Measurements from ENCODE around the gene RNASE8.

The RNASE8 gene

DNA sequence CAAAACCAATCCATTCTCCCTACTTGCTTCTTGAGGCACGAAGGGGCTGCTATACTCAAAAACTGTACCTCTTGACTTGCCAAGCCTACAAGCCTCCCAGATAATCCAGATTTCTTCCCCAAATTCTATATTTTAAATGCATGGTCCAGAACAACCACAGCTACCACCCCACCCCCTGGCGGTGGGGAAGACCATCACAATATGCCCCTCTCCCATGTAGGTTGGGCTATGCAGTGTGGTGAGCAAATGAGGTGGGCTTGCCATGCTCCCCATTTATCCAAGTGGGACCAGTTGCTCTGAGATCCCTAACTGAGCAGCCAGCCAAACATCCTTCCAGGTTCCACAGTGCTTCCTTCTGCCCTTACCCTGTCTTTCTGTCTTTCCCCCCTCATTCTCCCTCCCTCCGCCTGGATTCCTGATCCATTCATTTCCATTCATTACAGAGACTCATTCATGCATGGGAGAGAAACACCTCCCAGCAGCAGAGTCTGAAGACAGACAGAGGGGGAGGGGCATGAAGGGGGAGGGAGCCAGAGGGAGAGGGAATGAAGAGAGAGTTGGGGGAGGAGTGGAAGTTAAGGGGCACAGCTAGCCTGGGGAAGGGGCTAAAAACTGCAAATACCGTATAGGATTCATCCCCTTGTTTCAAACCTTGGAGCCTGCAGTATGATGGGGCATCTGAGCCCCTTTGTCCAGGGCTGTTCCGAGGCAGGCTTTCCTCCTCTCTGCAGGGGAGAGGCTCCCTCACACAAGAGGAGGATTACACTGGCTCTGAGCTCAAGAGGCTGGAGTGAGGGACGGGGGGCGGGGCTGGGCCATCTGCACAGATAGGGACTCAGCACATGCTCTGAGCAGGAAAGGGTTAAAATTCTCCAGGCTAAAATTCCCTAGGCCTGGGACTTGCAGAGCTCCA, 36.4 kb downstream of the RNASE8 start:
- no peak for DNase-seq

DNA sequence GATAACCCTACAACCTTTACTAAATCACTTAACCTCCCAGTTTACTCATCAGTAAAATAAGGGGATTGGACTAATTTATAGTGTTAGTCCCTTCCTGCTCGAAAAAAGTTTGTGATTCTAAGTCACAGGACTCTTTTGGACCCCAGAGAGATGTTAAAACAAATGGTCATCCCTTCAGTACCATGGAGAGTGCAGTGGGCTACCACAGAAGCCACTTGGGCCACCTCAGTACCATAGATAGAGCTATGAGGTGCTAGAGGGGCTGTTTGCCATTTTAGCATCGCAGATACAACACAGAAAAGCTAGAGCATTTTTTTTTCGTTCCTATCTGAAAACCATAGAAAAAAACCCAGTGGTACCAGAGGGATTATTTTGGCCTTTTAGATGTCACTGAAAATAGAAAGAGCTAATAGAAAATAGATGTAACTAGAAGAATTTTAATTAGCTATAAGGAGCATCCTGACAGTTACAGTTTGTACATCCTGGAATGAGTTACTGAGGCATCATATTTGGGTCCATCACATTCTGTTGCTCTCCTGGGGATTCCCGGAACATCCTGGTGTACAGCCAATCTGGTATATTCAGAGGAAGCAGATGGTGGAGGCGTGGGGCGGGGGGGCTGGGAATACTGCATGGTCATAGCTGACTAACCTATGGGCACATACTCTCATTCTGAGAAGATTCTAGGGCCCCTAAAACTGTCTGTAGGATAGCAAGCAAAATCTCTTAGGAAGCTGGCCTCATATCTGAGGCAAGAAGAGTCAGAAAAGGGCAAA, 38.0 kb downstream of the RNASE8 start:
- no peak for DNase-seq

DNA sequence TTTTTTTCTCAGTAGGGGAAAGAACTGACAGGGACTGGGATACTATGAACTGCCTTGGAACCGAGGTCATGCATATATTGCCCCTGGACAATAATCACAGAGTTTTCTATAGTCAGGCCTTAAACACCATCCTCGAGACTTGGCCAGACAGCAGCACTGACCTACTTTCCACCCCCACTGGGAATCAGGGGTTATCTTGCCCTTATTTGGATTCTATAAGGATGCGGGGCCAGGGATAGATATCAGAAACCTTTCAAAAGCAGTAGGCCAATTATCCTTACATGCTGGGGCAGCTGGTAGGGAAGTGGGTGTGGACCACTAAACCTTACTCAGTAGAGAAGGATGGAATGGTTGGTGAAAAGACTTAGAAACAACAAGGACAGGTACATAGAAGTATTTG, 38.8 kb downstream of the RNASE8 start:
- DNase-seq = no peak

DNA sequence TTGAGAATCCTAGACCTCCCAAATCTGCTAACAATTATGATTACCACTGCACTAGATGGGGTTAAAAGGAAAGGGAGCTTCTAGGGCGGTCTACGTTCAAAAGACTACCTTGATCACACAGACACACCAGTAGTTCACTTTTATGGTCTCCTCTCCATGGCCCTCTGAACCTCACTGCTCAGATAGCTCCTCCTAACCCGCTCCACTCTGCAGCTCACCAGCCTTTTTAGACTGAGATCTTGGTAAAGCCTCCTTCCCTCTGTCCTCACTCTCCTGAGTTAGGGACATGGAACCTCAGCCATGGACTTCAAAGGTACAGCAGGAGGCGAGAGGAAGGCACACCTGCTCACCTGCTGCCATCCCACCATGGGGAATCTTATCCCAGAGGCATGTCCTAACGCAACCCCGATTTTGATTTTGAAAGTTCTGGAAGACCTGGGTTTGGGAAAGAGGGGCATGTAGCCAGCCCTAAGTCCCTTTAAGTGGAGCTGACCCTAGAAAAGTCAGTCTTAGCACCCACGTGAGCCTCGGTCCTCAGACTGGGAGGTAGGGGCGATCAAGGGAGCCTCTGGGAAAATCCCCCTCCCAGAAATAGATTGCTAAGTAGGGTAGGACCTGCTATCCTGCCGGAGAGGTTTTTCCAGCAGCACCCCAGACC, 39.5 kb downstream of the RNASE8 start:
- DNase-seq = no peak

DNA sequence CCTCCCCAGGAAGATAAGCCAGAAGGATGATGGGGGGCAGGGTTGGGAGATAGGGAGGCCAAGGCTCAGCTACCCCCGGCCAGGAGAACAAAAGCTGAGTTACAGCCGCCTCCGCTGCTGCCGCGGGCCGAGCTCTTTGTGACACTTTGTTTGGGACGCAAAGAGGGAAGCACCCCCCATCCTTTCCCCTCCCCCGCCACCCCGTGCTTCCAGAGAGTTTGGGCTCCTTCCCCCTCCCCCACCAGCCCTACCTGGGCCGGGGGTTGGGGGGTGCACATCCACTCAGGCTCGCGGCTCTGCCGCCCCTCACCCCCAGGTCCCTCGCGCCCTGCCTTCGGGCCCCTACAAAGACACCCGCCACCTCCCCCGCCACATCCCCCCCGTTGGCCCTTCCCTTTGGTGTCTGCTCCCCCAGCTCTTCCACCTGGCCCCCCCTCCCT, 40.0 kb downstream of the RNASE8 start:
- DNase-seq = no peak

DNA sequence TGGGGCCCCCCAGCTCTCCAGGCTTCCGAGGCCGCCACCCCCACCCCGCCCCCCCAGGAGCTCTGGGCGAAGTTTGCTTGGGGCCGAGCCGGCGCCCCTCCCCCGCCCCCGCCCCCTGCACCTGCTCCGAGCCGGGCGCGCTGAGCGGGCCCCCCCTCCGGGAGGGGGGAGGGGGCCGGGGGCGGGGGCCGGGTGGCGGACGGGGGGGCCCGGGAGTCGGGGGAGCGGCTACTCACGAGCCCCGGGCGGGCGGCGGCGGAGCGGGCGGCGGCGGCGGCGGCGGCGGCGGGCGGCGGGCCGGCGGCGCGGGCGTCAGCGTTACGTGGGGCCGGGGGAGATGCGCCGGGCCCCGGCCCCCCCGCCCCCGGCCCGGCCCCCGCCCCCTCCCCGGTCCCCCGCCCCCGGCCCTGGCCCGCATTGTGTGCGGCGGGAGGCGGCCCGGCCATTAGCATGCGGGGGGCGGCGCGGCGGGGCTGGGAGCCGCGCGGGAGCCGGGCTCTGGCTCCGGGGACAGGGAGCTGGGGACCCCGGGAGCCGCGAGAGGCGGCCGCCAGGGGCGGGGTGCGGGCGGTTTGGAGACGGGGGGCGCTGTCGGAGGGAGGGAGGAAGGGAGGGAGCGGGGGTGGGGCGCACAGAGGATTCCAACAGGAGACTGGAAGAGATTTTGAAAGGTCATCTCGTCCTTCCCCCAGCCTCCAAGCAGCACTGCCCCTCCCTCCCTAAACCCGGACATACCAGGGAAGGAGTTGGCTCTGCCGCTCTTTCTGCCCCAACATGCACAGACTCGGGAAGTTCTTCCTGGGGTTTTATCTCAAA, 40.7 kb downstream of the RNASE8 start, which contains the start of gene ZNF219:
Gene ZNF219, minus strand, starts transcription at position 580 of the 816 bp plus-strand sequence. CDS start 5,064 bp downstream, outside the sequence.
- peak; percentile 57 for DNase-seq

DNA sequence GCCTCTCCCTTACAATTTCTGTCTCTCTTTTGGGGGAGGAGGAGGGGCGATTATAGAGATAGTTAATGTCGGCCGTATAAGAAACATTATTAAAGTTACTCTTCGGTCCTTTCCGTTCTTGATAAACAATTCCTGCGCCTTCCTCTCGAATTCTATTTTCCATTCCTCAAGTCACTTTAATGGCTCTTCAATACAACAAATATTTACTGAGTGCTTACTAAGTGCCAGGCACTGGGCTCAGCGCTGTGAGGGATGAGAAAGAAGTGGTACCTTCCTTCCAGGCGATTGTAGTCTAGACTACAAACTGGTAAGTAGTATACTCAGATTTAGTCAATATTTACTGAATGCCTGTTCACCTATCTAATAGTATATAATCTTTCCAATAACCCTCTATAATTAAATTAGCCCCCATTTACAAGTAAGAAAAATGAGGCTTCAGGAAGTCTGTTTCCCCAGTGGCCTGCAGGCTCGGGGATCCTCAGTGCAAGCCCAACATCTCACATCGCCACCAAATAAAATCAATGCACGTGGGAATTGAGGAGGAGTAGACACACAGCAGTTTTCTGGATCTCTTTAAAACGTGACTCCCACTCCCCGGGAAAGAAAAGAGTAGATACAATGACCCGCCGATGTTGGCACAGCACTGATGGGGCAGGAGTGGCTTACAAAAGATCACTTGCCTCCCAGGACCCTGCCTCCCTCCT, 41.4 kb downstream of the RNASE8 start:
- no peak for DNase-seq

DNA sequence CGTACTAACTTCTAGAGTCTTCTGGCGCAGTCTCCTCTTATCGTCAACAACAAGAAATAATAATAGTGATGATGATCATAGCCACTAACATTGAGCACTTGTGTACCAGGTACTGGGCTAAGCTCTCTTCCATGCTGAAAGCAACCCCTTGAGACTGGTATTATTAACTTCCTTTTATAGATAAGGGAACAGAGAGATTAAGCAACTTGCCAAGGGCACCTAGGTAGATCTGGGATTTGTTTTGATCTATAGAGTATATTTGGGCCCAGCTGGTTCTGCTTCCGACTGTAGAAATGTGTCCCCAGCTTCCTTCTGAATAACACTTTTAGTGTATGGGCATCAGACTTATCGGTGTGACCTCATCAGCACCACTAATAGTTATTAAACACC, 42.0 kb downstream of the RNASE8 start:
- DNase-seq = no peak

DNA sequence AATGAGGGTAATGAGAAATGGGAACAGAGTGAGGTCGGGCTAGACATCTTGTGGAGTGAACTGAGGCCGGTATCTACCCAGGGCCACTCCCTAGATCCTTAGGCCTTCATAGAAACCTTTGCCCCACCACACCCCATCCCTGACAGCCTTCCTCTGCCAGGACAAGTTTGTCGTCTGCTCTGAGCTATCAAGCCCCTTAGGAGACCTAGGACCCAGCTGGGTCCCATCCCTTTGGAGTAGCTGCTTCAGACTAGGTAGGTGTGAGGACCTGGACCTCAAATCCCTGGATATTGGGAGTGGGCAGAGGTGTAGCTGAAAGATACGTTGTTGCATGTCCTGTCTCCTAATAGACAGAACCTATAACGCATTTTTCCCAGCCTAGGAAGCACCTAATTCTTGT, 43.3 kb downstream of the RNASE8 start, which contains the start of gene TMEM253:
Gene TMEM253, plus strand, starts transcription at position 136 of the 400 bp plus-strand sequence. CDS start 278 bp downstream, outside the sequence.
- no peak for DNase-seq

DNA sequence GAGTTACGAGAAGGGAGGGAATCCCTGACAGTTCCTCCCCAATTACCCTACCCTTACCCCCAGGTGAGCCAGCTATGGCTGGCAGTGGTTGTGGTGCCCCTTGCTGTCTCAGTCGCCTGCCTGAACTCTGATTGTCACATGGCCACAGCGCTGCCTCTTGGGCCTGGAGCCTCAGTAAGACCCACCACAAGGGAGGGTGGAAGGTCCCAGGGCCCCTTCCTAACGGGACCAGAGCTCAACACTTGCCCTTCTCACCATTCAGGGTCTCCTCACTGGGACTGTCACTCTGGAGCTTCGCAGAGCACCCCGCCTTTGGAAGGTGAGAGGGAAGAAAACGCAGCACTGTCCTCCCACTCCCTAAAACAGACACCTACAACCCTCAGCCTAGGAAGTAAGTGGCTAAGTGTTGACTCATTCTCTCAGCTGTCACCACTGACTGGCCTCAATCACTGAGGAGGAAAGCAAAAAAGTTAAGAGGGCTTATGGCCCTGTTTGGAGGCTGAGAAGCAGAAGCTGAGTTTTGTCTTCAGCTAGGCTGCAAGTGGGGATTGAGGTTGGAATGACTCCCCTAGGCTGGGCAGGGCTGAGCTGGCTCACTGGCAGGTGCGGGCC, 44.3 kb downstream of the RNASE8 start:
- DNase-seq = no peak

DNA sequence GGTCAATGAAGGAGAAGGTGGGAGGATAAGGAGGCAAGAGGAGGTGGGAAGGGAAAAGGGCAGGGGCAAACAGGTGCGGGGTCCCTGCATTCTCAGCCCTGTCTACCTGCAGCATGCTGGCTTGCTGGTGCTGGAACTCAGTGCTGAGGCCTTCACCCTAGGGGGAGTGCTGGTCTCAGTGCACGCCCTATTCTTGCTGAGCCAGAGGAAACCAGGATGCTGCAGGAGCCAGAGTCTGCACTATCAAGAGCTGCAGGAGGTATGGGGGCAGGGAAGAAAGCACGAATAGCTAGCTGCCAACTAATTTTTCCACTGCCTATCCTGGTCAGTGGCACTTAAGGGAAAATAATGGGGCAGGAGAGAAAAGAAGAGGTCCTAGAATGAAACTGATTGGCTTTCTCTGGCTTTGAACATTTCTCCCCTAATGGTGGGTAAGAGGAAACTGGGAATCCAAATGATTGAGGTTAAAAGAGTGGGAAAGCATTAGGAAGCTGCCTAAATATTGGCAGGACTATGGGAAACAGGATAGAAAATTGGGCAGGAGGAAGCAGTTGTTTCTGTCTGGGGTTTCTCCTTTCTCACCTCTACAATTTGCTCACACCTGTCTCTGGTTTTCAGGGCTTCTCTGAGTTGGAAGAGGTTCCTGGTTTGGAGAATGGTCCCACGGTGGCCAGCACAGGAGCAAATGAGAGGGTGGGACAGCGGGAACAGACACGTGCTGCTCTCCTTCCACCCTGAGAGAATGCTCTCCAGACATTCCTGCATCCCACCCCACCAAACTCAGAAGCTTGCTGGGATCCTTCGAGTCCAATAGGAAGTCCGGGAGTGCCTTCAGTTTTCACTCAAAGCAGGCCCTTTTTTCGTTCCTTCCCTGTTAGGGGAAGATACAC, 45.1 kb downstream of the RNASE8 start:
- DNase-seq = no peak

DNA sequence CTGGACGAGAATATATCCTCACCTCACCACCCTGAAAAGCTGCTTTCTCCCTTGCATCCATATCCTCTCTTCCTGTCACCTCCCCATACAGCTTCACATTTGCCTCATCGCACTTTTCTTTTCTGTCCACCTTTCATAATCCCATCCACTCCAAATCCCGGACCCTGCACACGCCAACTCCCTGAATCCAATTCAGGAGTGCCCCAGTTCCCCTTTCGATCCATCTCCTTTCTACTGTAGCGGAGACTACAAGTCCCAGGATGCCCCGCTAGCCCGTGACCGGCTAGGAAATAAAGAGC, 45.7 kb downstream of the RNASE8 start:
- DNase-seq = no peak

DNA sequence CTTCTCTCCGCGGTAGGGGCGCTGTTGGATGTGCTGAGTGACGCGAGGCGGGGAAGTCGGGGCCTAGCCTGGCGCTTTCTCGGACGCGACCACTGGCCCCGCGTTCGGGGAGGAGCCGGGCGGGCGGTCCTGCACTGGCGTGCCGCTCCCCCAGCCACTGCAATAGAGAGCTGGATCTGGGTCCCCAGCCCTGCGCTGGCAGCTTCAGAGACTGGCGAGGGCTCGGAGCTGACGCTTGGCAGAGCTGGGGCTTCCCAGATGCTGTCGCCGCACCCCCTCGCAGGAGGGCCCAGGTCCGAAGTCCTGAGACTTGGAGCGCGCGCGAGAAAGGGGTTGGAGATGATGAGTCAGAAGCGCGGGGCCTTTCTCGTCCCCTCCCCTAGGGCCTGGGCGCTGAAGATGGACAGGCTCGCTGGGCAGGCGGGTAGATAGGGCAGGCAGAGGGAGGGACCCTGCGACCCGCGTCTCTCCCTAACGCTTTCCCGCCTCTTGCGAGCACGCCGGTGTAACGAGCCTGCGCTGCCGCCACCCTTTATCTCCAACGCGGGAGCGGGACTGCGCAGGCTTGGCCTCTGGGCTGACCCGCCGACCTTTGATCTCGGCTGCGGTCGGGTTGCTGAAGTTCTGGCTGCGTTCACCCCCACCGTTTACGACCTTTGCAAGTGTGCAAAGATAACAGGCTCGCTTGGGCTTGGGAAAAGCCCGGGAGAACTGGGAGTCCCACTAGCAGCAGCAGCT, 46.3 kb downstream of the RNASE8 start:
- DNase-seq = peak; percentile 93

DNA sequence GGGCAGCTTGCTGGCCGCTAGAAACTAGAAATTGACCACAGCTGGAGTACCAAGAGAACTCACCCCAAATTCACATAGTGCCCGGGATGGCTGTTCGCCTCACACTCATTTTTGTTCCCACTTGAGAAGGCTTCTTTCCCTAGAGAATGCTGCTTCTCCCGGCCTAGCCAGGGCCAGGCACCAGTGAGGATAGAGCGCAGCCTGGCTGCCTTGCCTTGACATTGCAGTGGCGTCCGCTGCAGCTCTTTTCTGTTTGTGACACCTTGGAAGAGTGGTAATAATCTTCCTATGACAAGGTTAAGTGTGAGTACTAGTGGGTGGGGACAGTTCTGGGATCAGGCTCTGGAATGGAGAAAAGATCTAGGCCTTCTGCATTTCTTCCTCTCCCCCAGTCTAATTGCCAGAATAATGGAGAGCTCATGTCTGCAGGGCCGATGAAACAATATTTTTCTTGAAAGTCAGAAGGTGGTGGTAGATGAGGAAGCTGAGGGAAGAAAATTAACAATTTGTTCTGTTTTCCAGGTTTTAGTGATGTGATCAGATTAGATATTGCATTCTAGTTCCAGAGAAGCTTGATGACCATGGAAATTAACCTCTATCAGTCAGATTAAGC, 46.9 kb downstream of the RNASE8 start:
- DNase-seq = peak; percentile 78

DNA sequence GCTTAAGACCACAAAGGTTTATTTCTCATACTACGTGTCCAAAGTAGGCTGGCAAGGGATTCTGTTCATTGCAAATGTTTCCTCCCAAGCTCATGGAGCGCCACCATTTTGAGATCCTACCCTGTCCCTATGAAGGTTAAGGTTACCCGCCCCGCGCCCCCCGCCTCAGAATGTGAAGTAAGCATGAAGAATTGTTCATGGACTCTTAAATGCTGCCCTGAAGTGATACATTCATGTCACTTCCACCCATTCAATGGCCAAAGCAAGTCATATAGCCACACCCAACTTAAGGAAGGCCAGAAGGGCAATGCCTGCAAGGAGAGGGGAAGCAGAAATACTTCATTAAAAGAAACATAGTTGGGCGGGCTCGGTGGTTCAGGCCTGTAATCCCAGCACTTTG, 47.5 kb downstream of the RNASE8 start:
- no peak for DNase-seq

DNA sequence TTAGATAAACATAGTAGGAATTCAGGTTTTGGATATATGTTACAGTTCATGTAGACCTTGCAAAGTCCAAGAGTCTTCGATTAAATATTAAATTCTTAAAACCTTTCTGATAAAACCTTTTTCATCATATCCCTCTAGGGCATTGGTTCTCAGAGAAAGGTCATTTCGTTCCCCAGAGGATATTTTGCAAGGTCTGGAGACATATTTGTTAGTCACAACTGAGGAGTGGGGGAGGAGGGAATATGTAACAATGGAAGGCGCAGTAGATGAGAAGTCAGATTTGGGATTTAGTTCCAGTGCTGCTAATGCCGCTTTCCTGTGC, 48.5 kb downstream of the RNASE8 start:
- no peak for DNase-seq

DNA sequence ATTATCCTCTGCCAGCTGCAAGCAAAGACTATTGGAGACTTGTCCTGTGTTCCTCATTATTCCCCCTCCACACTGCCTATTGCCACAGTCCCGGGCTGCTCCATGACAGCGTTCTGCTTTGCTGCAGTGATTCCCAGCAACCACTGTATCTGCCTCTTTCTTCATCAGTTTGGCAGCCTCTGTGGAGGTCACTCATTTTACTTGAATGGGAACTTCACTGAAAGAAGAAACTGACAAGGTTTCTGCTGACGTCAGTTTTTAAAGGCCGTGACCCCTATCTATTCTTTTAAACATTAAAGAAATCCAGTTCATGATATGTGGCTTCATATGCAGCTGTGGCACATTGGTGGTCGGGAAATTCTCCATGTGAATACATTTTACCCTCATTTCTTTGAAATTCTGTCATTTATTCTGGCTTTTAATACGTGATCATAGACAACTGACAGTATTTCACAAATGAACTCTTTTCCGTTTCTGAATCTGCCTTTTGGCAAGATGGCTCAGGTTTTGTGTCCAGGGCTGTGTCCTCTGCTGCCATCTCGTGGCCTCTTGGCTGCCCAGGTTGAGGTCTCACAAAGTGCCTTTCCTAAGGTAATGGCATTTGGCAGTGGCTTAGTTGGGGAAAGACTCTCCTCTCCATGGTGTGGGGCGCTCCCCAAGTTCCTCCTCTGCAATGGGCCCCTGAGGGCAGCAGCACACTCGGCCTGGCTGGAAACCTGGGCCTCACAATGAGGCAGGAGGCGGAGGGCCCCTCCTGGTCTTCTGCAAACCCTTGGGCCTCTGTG, 49.1 kb downstream of the RNASE8 start:
- DNase-seq = peak; percentile 81

DNA sequence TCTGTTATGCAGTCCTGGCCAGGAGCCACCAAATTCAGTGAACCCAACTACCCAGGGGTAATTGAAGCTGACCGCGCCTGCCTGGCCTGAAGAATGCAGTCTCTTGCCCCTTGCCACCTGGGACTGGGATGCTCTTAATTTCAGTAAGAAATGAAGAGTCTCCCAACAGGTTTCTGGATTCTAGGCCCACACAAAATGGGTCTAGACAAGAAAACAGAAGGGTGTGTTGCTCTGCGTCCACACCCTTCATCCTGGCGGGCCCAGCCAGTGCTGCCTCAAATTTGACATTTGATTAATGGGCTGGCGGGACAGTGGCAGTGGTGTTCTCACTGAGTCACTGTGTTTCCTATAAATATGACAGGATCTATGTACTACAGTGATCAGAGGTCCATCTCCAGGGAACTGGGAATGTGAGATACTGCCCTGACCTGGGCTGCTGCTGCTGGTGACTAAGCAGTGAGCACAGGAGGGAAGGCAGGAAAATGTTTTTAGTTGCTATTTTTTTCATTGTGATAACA, 49.7 kb downstream of the RNASE8 start:
- no peak for DNase-seq
